K562 (cell line): ENCODE data around the gene CDC20. TPM values are rescaled to one million over a fixed set of nuclear protein-coding genes. Genes with fewer than 3 reads are reported as not detected.

Source experiments
- ATF7 ChIP-seq: fragments of 450-650 bp; IDR thresholded peaks from 2 replicates; pipeline ENCODE4 v1.7.1; 2014; ENCODE audit warnings: mild to moderate bottlenecking, moderate library complexity
- CBX1 ChIP-seq: sonication (generic); IDR thresholded peaks from 2 replicates; pipeline ENCODE4 v1.6.1; 2016; ENCODE audit warnings: antibody characterized with exemption, low read depth, mild to moderate bottlenecking
- CHD2 ChIP-seq: IDR thresholded peaks from 2 replicates; pipeline ENCODE4 v1.6.1; 2011; ENCODE audit warnings: low read depth, low read length
- E2F4 ChIP-seq: sonication (generic); formaldehyde crosslinking; IDR thresholded peaks from 2 replicates; pipeline ENCODE4 v1.8.0; 2022; ENCODE audit warnings: mild to moderate bottlenecking, low read depth, missing genetic modification reagents
- KDM1A ChIP-seq, 2 experiments: fragments of 450-650 bp; IDR thresholded peaks; 2 replicates each; pipeline ENCODE4 v1.6.1; 2016; ENCODE audit warnings: mild to moderate bottlenecking in 2 of 2
- NEUROD1 ChIP-seq: fragments of 150-350 bp; IDR thresholded peaks from 2 replicates; pipeline ENCODE4 v1.6.1; 2014; ENCODE audit warnings: borderline replicate concordance, low read length, low read depth; ENCODE audit not compliant: partially characterized antibody
- SRSF3 ChIP-seq: fragments of 200-400 bp; formaldehyde crosslinking; IDR thresholded peaks from 2 replicates; pipeline ENCODE4 v1.6.1; 2016; ENCODE audit warnings: mild to moderate bottlenecking, low read length, moderate library complexity; ENCODE audit not compliant: insufficient read depth
- THAP7 ChIP-seq: fragments of 250-450 bp; sonication (Bioruptor Pico); IDR thresholded peaks from 2 replicates; pipeline ENCODE4 v1.5.0; 2021
- TOE1 ChIP-seq, 2 experiments: fragments of 450-650 bp in 1 of 2; sonication (generic) in 1 of 2; formaldehyde crosslinking in 1 of 2; IDR thresholded peaks; 2 replicates each; pipeline versions ENCODE4 v1.7.1 to v1.8.0; 2016 to 2022; ENCODE audit warnings: borderline replicate concordance in 2 of 2, mild to moderate bottlenecking in 2 of 2, antibody characterized with exemption in 1 of 2, inconsistent platforms in 1 of 2, low read depth in 1 of 2, missing genetic modification reagents in 1 of 2, moderate library complexity in 1 of 2
- ZNF253 ChIP-seq: fragments of 250-450 bp; sonication (Bioruptor Pico); conservative IDR thresholded peaks from 2 replicates; pipeline ENCODE4 v1.6.1; 2021; ENCODE audit warnings: mild to moderate bottlenecking
- polyA plus RNA-seq, 8 experiments: library from polyadenylated mRNA; depleted of rRNA in 4 of 8; stranded (reverse) in 5 of 8; unstranded in 3 of 8; fragments of >200 nt; fragmentation: Nextera tagmentation in 2 of 8; fragmentation: Illumina TruSeq in 1 of 8; extraction: Ambion mirVana in 2 of 8; extraction: Trizol in 1 of 8; gene quantifications; 2 replicates each; pipeline versions ENCODE4 v1.2.1 to v1.2.3, GENCODE V29; 2011 to 2014; ENCODE audit warnings: inconsistent platforms in 1 of 8, missing spikeins in 1 of 8
- total RNA-seq, 7 experiments: library from RNA; depleted of rRNA in 6 of 7; stranded (reverse); fragments of >200 nt in 6 of 7; fragmentation: Illumina TruSeq in 2 of 7; extraction: Trizol in 2 of 7; gene quantifications; 2 replicates each; pipeline versions ENCODE4 v1.2.1 to v1.2.3, GENCODE V29; 2011 to 2021; ENCODE audit warnings: low replicate concordance in 1 of 7
- TF ChIP-seq, protein P1 (sequence below): fragments of 250-450 bp; sonication (Bioruptor Pico); IDR thresholded peaks from 2 replicates; pipeline ENCODE4 v1.4.0; 2020; ENCODE audit warnings: borderline replicate concordance
- TF ChIP-seq, protein P2 (sequence below): fragments of 450-650 bp; IDR thresholded peaks from 2 replicates; pipeline ENCODE4 v1.6.1; 2016; ENCODE audit warnings: mild to moderate bottlenecking, moderate library complexity

Gene CDC20
- total and polyA plus RNA-seq, 9 of the 15 experiments (the other 6 are each of a cell fraction or from before 2014, with no cell fraction given): 45.2 to 224 (median 121) TPM

DNA sequence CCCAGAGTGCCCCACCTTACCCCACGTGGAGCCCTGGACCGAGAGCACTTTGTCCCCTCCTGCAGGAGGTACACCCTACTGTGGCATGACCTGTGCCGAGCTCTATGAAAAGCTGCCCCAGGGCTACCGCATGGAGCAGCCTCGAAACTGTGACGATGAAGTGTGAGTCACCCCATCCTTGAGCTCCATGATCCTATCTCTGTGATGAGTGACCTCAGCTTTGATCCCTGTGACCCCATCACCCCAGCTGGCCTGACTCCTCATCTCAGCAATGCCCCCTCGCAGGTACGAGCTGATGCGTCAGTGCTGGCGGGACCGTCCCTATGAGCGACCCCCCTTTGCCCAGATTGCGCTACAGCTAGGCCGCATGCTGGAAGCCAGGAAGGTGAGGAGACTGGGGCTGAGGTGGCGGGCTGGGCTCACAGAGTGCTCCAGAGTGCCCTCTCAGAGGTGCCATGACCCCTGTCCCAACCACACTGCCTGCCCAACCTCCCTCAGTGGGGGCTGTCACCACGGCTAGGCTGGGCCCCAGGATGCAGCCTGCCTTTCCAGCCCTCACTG lies 37.4 kb upstream of the CDC20 start (continued):
- TF ChIP-seq THAP7 (CRISPR knock-in tag) (no peak), ZNF253 (CRISPR knock-in tag) (no peak), E2F4 (CRISPR knock-in tag) (no peak), SRSF3 (no peak), NEUROD1 (no peak), TOE1 (IDR thresholded peaks at IDR 0.05; ENCODE audit: borderline replicate concordance) (no peak), TOE1 (CRISPR knock-in tag; IDR thresholded peaks at IDR 0.05; ENCODE audit: borderline replicate concordance, low read depth) (no peak), CBX1 (no peak), KDM1A (IDR thresholded peaks at IDR 0.05) (peak; percentile 38 to 39; a peak in 2 of 4 replicates), CHD2 (no peak), ATF7 (peak; percentile 38; the same call in 1 of the 2 replicates)
- TF ChIP-seq, protein P1, sequence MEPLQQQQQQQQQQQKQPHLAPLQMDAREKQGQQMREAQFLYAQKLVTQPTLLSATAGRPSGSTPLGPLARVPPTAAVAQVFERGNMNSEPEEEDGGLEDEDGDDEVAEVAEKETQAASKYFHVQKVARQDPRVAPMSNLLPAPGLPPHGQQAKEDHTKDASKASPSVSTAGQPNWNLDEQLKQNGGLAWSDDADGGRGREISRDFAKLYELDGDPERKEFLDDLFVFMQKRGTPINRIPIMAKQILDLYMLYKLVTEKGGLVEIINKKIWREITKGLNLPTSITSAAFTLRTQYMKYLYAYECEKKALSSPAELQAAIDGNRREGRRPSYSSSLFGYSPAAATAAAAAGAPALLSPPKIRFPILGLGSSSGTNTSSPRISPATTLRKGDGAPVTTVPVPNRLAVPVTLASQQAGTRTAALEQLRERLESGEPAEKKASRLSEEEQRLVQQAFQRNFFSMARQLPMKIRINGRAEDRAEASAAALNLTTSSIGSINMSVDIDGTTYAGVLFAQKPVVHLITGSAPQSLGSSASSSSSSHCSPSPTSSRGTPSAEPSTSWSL (CRISPR knock-in tag): no peak
- TF ChIP-seq, protein P2, sequence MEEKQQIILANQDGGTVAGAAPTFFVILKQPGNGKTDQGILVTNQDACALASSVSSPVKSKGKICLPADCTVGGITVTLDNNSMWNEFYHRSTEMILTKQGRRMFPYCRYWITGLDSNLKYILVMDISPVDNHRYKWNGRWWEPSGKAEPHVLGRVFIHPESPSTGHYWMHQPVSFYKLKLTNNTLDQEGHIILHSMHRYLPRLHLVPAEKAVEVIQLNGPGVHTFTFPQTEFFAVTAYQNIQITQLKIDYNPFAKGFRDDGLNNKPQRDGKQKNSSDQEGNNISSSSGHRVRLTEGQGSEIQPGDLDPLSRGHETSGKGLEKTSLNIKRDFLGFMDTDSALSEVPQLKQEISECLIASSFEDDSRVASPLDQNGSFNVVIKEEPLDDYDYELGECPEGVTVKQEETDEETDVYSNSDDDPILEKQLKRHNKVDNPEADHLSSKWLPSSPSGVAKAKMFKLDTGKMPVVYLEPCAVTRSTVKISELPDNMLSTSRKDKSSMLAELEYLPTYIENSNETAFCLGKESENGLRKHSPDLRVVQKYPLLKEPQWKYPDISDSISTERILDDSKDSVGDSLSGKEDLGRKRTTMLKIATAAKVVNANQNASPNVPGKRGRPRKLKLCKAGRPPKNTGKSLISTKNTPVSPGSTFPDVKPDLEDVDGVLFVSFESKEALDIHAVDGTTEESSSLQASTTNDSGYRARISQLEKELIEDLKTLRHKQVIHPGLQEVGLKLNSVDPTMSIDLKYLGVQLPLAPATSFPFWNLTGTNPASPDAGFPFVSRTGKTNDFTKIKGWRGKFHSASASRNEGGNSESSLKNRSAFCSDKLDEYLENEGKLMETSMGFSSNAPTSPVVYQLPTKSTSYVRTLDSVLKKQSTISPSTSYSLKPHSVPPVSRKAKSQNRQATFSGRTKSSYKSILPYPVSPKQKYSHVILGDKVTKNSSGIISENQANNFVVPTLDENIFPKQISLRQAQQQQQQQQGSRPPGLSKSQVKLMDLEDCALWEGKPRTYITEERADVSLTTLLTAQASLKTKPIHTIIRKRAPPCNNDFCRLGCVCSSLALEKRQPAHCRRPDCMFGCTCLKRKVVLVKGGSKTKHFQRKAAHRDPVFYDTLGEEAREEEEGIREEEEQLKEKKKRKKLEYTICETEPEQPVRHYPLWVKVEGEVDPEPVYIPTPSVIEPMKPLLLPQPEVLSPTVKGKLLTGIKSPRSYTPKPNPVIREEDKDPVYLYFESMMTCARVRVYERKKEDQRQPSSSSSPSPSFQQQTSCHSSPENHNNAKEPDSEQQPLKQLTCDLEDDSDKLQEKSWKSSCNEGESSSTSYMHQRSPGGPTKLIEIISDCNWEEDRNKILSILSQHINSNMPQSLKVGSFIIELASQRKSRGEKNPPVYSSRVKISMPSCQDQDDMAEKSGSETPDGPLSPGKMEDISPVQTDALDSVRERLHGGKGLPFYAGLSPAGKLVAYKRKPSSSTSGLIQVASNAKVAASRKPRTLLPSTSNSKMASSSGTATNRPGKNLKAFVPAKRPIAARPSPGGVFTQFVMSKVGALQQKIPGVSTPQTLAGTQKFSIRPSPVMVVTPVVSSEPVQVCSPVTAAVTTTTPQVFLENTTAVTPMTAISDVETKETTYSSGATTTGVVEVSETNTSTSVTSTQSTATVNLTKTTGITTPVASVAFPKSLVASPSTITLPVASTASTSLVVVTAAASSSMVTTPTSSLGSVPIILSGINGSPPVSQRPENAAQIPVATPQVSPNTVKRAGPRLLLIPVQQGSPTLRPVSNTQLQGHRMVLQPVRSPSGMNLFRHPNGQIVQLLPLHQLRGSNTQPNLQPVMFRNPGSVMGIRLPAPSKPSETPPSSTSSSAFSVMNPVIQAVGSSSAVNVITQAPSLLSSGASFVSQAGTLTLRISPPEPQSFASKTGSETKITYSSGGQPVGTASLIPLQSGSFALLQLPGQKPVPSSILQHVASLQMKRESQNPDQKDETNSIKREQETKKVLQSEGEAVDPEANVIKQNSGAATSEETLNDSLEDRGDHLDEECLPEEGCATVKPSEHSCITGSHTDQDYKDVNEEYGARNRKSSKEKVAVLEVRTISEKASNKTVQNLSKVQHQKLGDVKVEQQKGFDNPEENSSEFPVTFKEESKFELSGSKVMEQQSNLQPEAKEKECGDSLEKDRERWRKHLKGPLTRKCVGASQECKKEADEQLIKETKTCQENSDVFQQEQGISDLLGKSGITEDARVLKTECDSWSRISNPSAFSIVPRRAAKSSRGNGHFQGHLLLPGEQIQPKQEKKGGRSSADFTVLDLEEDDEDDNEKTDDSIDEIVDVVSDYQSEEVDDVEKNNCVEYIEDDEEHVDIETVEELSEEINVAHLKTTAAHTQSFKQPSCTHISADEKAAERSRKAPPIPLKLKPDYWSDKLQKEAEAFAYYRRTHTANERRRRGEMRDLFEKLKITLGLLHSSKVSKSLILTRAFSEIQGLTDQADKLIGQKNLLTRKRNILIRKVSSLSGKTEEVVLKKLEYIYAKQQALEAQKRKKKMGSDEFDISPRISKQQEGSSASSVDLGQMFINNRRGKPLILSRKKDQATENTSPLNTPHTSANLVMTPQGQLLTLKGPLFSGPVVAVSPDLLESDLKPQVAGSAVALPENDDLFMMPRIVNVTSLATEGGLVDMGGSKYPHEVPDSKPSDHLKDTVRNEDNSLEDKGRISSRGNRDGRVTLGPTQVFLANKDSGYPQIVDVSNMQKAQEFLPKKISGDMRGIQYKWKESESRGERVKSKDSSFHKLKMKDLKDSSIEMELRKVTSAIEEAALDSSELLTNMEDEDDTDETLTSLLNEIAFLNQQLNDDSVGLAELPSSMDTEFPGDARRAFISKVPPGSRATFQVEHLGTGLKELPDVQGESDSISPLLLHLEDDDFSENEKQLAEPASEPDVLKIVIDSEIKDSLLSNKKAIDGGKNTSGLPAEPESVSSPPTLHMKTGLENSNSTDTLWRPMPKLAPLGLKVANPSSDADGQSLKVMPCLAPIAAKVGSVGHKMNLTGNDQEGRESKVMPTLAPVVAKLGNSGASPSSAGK: no peak; the same call in 1 of the 2 replicates
